Loucy (cell line): Measurements from ENCODE around the gene PDGFRB.

Source experiments
- H2AFZ ChIP-seq: fragments of 200-600 bp; sonication (generic); 2 replicates; pipeline ENCODE4 v1.6.0; 2016; ENCODE audit warnings: antibody characterized with exemption, mild to moderate bottlenecking, low read length, moderate library complexity
- H3F3A ChIP-seq: fragments of 200-600 bp; 2 replicates; pipeline ENCODE4 v1.6.0; 2016; ENCODE audit warnings: antibody characterized with exemption, low read depth, mild to moderate bottlenecking
- H3K27me3 ChIP-seq: fragments of 200-600 bp; sonication (generic); 2 replicates; pipeline ENCODE4 v1.6.1; 2014; ENCODE audit warnings: low read length, mild to moderate bottlenecking; ENCODE audit not compliant: insufficient read depth, poor library complexity, severe bottlenecking
- H3K36me3 ChIP-seq: fragments of 200-600 bp; sonication (generic); 2 replicates; pipeline ENCODE4 v1.6.1; 2016; ENCODE audit warnings: low read length; ENCODE audit not compliant: insufficient read depth
- H3K4me1 ChIP-seq: fragments of 200-600 bp; sonication (generic); 2 replicates; pipeline ENCODE4 v1.5.1; 2014; ENCODE audit warnings: low read length, mild to moderate bottlenecking; ENCODE audit not compliant: insufficient read depth, poor library complexity, severe bottlenecking
- H3K4me2 ChIP-seq: fragments of 200-600 bp; sonication (generic); 2 replicates; pipeline ENCODE4 v1.6.0; 2014; ENCODE audit warnings: antibody characterized with exemption, low read length, low read depth, mild to moderate bottlenecking; ENCODE audit not compliant: poor library complexity, severe bottlenecking
- H3K4me3 ChIP-seq: fragments of 200-600 bp; sonication (generic); 2 replicates; pipeline ENCODE4 v1.5.1; 2014; ENCODE audit warnings: low read length, mild to moderate bottlenecking, mixed read lengths; ENCODE audit not compliant: poor library complexity, severe bottlenecking
- H3K79me2 ChIP-seq: fragments of 200-600 bp; sonication (generic); 2 replicates; pipeline ENCODE4 v1.6.1; 2014; ENCODE audit warnings: low read length; ENCODE audit not compliant: insufficient read depth
- H3K9ac ChIP-seq: fragments of 200-600 bp; sonication (generic); 2 replicates; pipeline ENCODE4 v1.6.0; 2014; ENCODE audit warnings: mild to moderate bottlenecking, low read depth, low read length, moderate library complexity; ENCODE audit not compliant: poor library complexity, severe bottlenecking
- H3K9me2 ChIP-seq: fragments of 200-600 bp; sonication (generic); replicated peaks from 2 replicates; pipeline ENCODE4 v1.6.1; 2016; ENCODE audit warnings: low read depth, low read length, mixed read lengths
- H3K9me3 ChIP-seq: fragments of 200-600 bp; sonication (generic); 2 replicates; pipeline ENCODE4 v1.6.1; 2014; ENCODE audit warnings: mild to moderate bottlenecking, antibody characterized with exemption, low read length, low read depth; ENCODE audit not compliant: insufficient read depth
- H4K20me1 ChIP-seq: fragments of 200-600 bp; sonication (generic); 2 replicates; pipeline ENCODE4 v1.6.0; 2014; ENCODE audit warnings: antibody characterized with exemption, low read length, mild to moderate bottlenecking; ENCODE audit not compliant: insufficient read depth, poor library complexity, severe bottlenecking
- CTCF ChIP-seq: fragments of 200-600 bp; sonication (generic); conservative IDR thresholded peaks from 2 replicates; pipeline ENCODE4 v1.5.1; 2014; ENCODE audit warnings: mild to moderate bottlenecking, antibody characterized with exemption, low read length
- EZH2phosphoT487 ChIP-seq: fragments of 200-600 bp; IDR thresholded peaks from 2 replicates; pipeline ENCODE4 v1.6.1; 2018; ENCODE audit warnings: antibody characterized with exemption, mild to moderate bottlenecking, moderate library complexity, borderline replicate concordance

The PDGFRB gene

GRCh38 chr5:150080696-150081435 lies 74.8 kb downstream of the PDGFRB start:
- H4K20me1 ChIP-seq = no peaks in the 10 kb centered on the region

GRCh38 chr5:150079909-150080461 lies 75.7 kb downstream of the PDGFRB start:
- no peaks in the 10 kb centered on the region for H3K36me3 ChIP-seq
- H3K9me3 ChIP-seq = no peaks in the 10 kb centered on the region
- no peaks in the 10 kb centered on the region for H3F3A ChIP-seq
- H3K79me2 ChIP-seq = no peaks in the 10 kb centered on the region
- no peaks in the 10 kb centered on the region for H3K9me2 ChIP-seq
- H3K9ac ChIP-seq = no peak overlapping the region
- peaks cover 15% of the 10 kb centered on the region for H3K4me1 ChIP-seq
- H4K20me1 ChIP-seq = no peaks in the 10 kb centered on the region
- H3K27me3 ChIP-seq = no peaks in the 10 kb centered on the region
- H3K4me3 ChIP-seq = no peak overlapping the region
- no peak overlapping the region for H3K4me2 ChIP-seq
- no peak overlapping the region for H2AFZ ChIP-seq
- no peak for TF ChIP-seq CTCF
- TF ChIP-seq EZH2phosphoT487 = no peak

More at GRCh38 chr5:150080696-150081435, 74.8 kb downstream of the PDGFRB start:
- H3F3A ChIP-seq = no peaks in the 10 kb centered on the region
- H3K4me3 ChIP-seq = no peak overlapping the region
- H3K9me2 ChIP-seq = no peaks in the 10 kb centered on the region
- no peak overlapping the region for H2AFZ ChIP-seq
- peaks cover 15% of the 10 kb centered on the region for H3K4me1 ChIP-seq
- H3K79me2 ChIP-seq = no peaks in the 10 kb centered on the region
- TF ChIP-seq EZH2phosphoT487 = no peak
- no peak overlapping the region for H3K4me2 ChIP-seq
- no peaks in the 10 kb centered on the region for H3K9me3 ChIP-seq
- H3K9ac ChIP-seq = no peak overlapping the region
- no peaks in the 10 kb centered on the region for H3K27me3 ChIP-seq
- no peaks in the 10 kb centered on the region for H3K36me3 ChIP-seq

GRCh38 chr5:150078802-150079689 lies 76.6 kb downstream of the PDGFRB start:
- no peaks in the 10 kb centered on the region for H3K9me2 ChIP-seq
- no peak overlapping the region for H2AFZ ChIP-seq
- H4K20me1 ChIP-seq = no peaks in the 10 kb centered on the region
- no peaks in the 10 kb centered on the region for H3K79me2 ChIP-seq
- H3K36me3 ChIP-seq = no peaks in the 10 kb centered on the region
- TF ChIP-seq EZH2phosphoT487 (no peak), CTCF (no peak)
- H3K4me1 ChIP-seq = peaks cover 15% of the 10 kb centered on the region
- no peaks in the 10 kb centered on the region for H3K9me3 ChIP-seq
- H3F3A ChIP-seq = no peaks in the 10 kb centered on the region
- H3K4me3 ChIP-seq = no peak overlapping the region
- H3K27me3 ChIP-seq = no peaks in the 10 kb centered on the region
- H3K4me2 ChIP-seq = no peak overlapping the region
- no peak overlapping the region for H3K9ac ChIP-seq
